Myocyte (in vitro differentiated cells): ENCODE results near the gene ARMC5. TPM values are rescaled to one million over a fixed set of nuclear protein-coding genes. Genes with fewer than 3 reads are reported as not detected.
"Not testable (repeated sequence)": the region's sequence is repeated elsewhere in the genome, so short reads cannot be mapped to it uniquely, and the experiment has no call there.

ENCODE experiments used
- DNase-seq: peaks from one replicate; pipeline ENCODE4 v3.0.0-alpha.2; 2012; ENCODE audit warnings: low read depth
- polyA plus RNA-seq: library from polyadenylated mRNA; unstranded; fragments of >200 nt; gene quantifications from one replicate; pipeline ENCODE4 v1.2.1, GENCODE V29; 2012; ENCODE audit warnings: missing spikeins
- total RNA-seq: library from RNA; depleted of rRNA; stranded (reverse); fragments of >200 nt; gene quantifications from 2 replicates; pipeline ENCODE4 v1.2.3, GENCODE V29; 2014

Gene ARMC5
- 17.2 and 21.5 TPM in 2 replicates for total RNA-seq
- polyA plus RNA-seq, result 8.3 TPM

GRCh38 chr16:31458844-31459686 is at the start of gene ARMC5:
TSS of gene ARMC5 (plus strand) at chr16:31459501. CDS start at chr16:31459525, 24 bp downstream.
- peak; percentile 98 for DNase-seq

- no peak for DNase-seq
Measured at GRCh38 chr16:31410082-31410481, 49.2 kb upstream of the ARMC5 start.

GRCh38 chr16:31411024-31411844 is 48.1 kb upstream of the ARMC5 start:
- DNase-seq, result no peak

- no peak for DNase-seq
Measured at GRCh38 chr16:31412750-31413149, 46.6 kb upstream of the ARMC5 start.

- DNase-seq, result no peak
Measured at GRCh38 chr16:31413381-31413780, 45.9 kb upstream of the ARMC5 start.

GRCh38 chr16:31413943-31414342 is 45.4 kb upstream of the ARMC5 start:
- no peak for DNase-seq

- DNase-seq, result no peak
Measured at GRCh38 chr16:31414706-31415105, 44.6 kb upstream of the ARMC5 start.

GRCh38 chr16:31416371-31416770 is 42.9 kb upstream of the ARMC5 start:
- no peak for DNase-seq

GRCh38 chr16:31417036-31417435 is 42.3 kb upstream of the ARMC5 start:
- DNase-seq, result not testable (repeated sequence)

GRCh38 chr16:31417916-31418315 is 41.4 kb upstream of the ARMC5 start:
- no peak for DNase-seq

- no peak for DNase-seq
Measured at GRCh38 chr16:31420037-31420436, 39.3 kb upstream of the ARMC5 start.

GRCh38 chr16:31421587-31421986 is 37.7 kb upstream of the ARMC5 start:
- DNase-seq, result no peak

GRCh38 chr16:31423241-31423640 is 36.1 kb upstream of the ARMC5 start:
- DNase-seq, result no peak

- DNase-seq, result no peak
Measured at GRCh38 chr16:31423801-31424200, 35.5 kb upstream of the ARMC5 start.

GRCh38 chr16:31427441-31428278 is 31.6 kb upstream of the ARMC5 start:
- DNase-seq, result peak; percentile 40

GRCh38 chr16:31428279-31428597 is 31.1 kb upstream of the ARMC5 start, which contains the start of gene COX6A2:
TSS of gene COX6A2 (minus strand) at chr16:31428360. CDS start at chr16:31428325, 35 bp downstream.
- peak; percentile 93 for DNase-seq

- DNase-seq, result peak; percentile 66
Measured at GRCh38 chr16:31428638-31429247, 30.6 kb upstream of the ARMC5 start.

- peak; percentile 90 for DNase-seq
Measured at GRCh38 chr16:31429314-31429713, 30.0 kb upstream of the ARMC5 start.

- no peak for DNase-seq
Measured at GRCh38 chr16:31429796-31430195, 29.5 kb upstream of the ARMC5 start.

- peak; percentile 73 for DNase-seq
Measured at GRCh38 chr16:31430380-31431052, 28.8 kb upstream of the ARMC5 start.
